HepG2 (cell line): Measurements from ENCODE around the gene NPC2. TPM values are rescaled to one million over a fixed set of nuclear protein-coding genes. Genes with fewer than 3 reads are reported as not detected.

Source experiments
- ATAC-seq: fragments of 200-7000 bp; cut with Tn5 transposase; 3 replicates; pipeline ENCODE4 v1.9.1; 2020; ENCODE audit warnings: mild to moderate bottlenecking, moderate library complexity
- BruUV-seq: library from RNA; stranded (reverse); fragments of 400-500 nt; replicated peaks from 2 replicates; lab custom pipeline; 2021; lab: Mats Ljungman, UMichigan
- CTCF ChIA-PET: fragments of 300-600 bp; formaldehyde crosslinking; extraction: SDS; loops from one replicate; lab custom pipeline; 2021; ENCODE audit warnings: low total read pairs, inconsistent platforms, low intra/inter-chr PET ratio; lab: Yijun Ruan, JAX
- POLR2A ChIA-PET: fragments of 350-600 bp; sonication (Branson Sonifier 250); formaldehyde crosslinking; loops from one replicate; lab custom pipeline; 2020; ENCODE audit warnings: antibody characterized with exemption, inconsistent platforms; lab: Yijun Ruan, JAX
- DNase-seq: peaks from one replicate; pipeline ENCODE4 v3.0.0-alpha.2; 2015; ENCODE audit warnings: low spot score
- FAIRE-seq: peaks from 3 replicates; lab custom pipeline; 2011; peaks lifted over from hg19 to GRCh38; lab: Jason Lieb, UNC
- H2AFZ ChIP-seq: one replicate; pipeline ENCODE4 v1.6.1; 2011; ENCODE audit warnings: low read length, inconsistent platforms
- H3K27ac ChIP-seq: fragments of 300-600 bp; 3 replicates; pipeline ENCODE4 v1.8.0; 2011; ENCODE audit warnings: mixed run types, mild to moderate bottlenecking, mixed read lengths, low read length, inconsistent platforms; ENCODE audit not compliant: insufficient read depth; ENCODE audit errors: extremely low read length
- H3K27me3 ChIP-seq, 2 experiments: fragments of 200-600 bp in 1 of 2; 2 replicates in 1 of 2; 3 replicates in 1 of 2; pipeline versions ENCODE4 v1.6.0 to v1.8.0; 2011; ENCODE audit warnings: low read length in 2 of 2, mild to moderate bottlenecking in 2 of 2, moderate library complexity in 2 of 2, inconsistent platforms in 1 of 2; ENCODE audit not compliant: insufficient read depth in 2 of 2, control insufficient read depth in 1 of 2
- H3K36me3 ChIP-seq, 2 experiments: fragments of 200-600 bp in 1 of 2; replicated peaks in 1 of 2; 2 replicates in 1 of 2; 3 replicates in 1 of 2; pipeline versions ENCODE4 v1.5.1 to v1.8.0; 2011; ENCODE audit warnings: low read length in 2 of 2, inconsistent platforms in 1 of 2; ENCODE audit not compliant: insufficient read depth in 2 of 2, control insufficient read depth in 1 of 2
- H3K4me1 ChIP-seq: 2 replicates; pipeline ENCODE4 v1.5.1; 2012; ENCODE audit warnings: low read length, inconsistent platforms; ENCODE audit not compliant: insufficient read depth
- H3K4me2 ChIP-seq: 2 replicates; pipeline ENCODE4 v1.6.0; 2011; ENCODE audit warnings: low read depth, low read length, inconsistent platforms
- H3K4me3 ChIP-seq, 3 experiments: fragments of 200-600 bp in 1 of 3; sonication (generic), shearing (Covaris generic) in 1 of 3; replicated peaks in 1 of 3; 2 replicates each; pipeline ENCODE4 v1.5.1; 2011 to 2016; ENCODE audit warnings: low read length in 3 of 3, inconsistent platforms in 2 of 3, low read depth in 2 of 3, mild to moderate bottlenecking in 2 of 3, control low read depth in 1 of 3, mixed read lengths in 1 of 3; ENCODE audit not compliant: insufficient read depth in 1 of 3
- H3K79me2 ChIP-seq: one replicate; pipeline ENCODE4 v1.6.1; 2011; ENCODE audit warnings: low read length, inconsistent platforms; ENCODE audit not compliant: insufficient read depth
- H3K9ac ChIP-seq: 2 replicates; pipeline ENCODE4 v1.6.0; 2011; ENCODE audit warnings: mild to moderate bottlenecking, low read depth, low read length, inconsistent platforms; ENCODE audit not compliant: insufficient read depth
- H3K9me3 ChIP-seq: 2 replicates; pipeline ENCODE4 v1.5.1; 2012; ENCODE audit warnings: mild to moderate bottlenecking, low read length
- H4K20me1 ChIP-seq: 2 replicates; pipeline ENCODE4 v1.6.0; 2011; ENCODE audit warnings: inconsistent platforms, mild to moderate bottlenecking, low read length, moderate library complexity; ENCODE audit not compliant: insufficient read depth
- CCDC6 ChIP-seq: sonication (generic); formaldehyde crosslinking; IDR thresholded peaks from 2 replicates; pipeline ENCODE4 v1.8.1; 2022; ENCODE audit warnings: mild to moderate bottlenecking, missing genetic modification reagents, moderate library complexity
- JUND ChIP-seq: sonication (generic); formaldehyde crosslinking; IDR thresholded peaks from 2 replicates; pipeline ENCODE4 v1.8.0; 2022; ENCODE audit warnings: mild to moderate bottlenecking, missing genetic modification reagents
- MBNL3 ChIP-seq: fragments of 250-450 bp; sonication (Bioruptor Pico); conservative IDR thresholded peaks from 2 replicates; pipeline ENCODE4 v1.8.0; 2022; ENCODE audit warnings: mild to moderate bottlenecking, inconsistent platforms
- MTF1 ChIP-seq: sonication (generic); formaldehyde crosslinking; IDR thresholded peaks from 2 replicates; pipeline ENCODE4 v1.5.0; 2020; ENCODE audit warnings: missing genetic modification reagents
- SNAPC2 ChIP-seq: sonication (generic); formaldehyde crosslinking; IDR thresholded peaks from 2 replicates; pipeline ENCODE4 v1.8.1; 2022; ENCODE audit warnings: mild to moderate bottlenecking, missing genetic modification reagents
- YY1 ChIP-seq: IDR thresholded peaks from 2 replicates; pipeline ENCODE4 v1.6.1; 2011; ENCODE audit warnings: low read length, low read depth, moderate library complexity, mild to moderate bottlenecking; ENCODE audit not compliant: insufficient read depth, insufficient replicate concordance
- ZNF772 ChIP-seq: sonication (generic); formaldehyde crosslinking; IDR thresholded peaks from 2 replicates; pipeline ENCODE4 v1.5.0; 2020; ENCODE audit warnings: mild to moderate bottlenecking, missing genetic modification reagents
- WGBS: methylation state at CpG from one replicate; pipeline ENCODE4 v1.1.6; 2017; ENCODE audit warnings: low lambda C conversion rate; 5-methylcytosine and 5-hydroxymethylcytosine counted together
- in situ Hi-C: cut with HindIII; loops from 2 replicates; pipeline ENCODE4 v1.10.0; 2017; ENCODE audit warnings: low pct_unique_long_range_greater_than_20kb; ENCODE audit not compliant: extremely low pct_ligation_motif_present
- intact Hi-C: fragments of 100-400 bp; cut with micrococcal nuclease; formaldehyde crosslinking; loops from one replicate; pipeline ENCODE4 v1.10.0; 2022; ENCODE audit not compliant: unreplicated experiment
- polyA plus RNA-seq, 8 experiments: library from polyadenylated mRNA; depleted of rRNA in 3 of 8; stranded (reverse) in 7 of 8; unstranded in 1 of 8; fragments of >200 nt; fragmentation: Illumina TruSeq in 4 of 8; extraction: Trizol in 4 of 8; gene quantifications; 2 replicates each; pipeline versions ENCODE4 v1.2.1 to v1.2.3, GENCODE V29; 2011 to 2016; ENCODE audit warnings: low read depth in 4 of 8, missing spikeins in 1 of 8, mixed read lengths in 1 of 8; ENCODE audit not compliant: insufficient read depth in 1 of 8
- total RNA-seq, 5 experiments: library from RNA; depleted of rRNA; stranded (reverse); fragments of >200 nt; fragmentation: Illumina TruSeq; extraction: Trizol; gene quantifications; 2 replicates each; pipeline ENCODE4 v1.2.3, GENCODE V29; 2016; ENCODE audit warnings: low read depth in 1 of 5
- TF ChIP-seq, protein P1 (sequence below): sonication (generic); formaldehyde crosslinking; IDR thresholded peaks from 2 replicates; pipeline ENCODE4 v1.5.0; 2020; ENCODE audit warnings: mild to moderate bottlenecking, missing genetic modification reagents

The NPC2 gene
- total and polyA plus RNA-seq, 2 of the 13 experiments (the other 11 are each of a cell fraction or from before 2014, with no cell fraction given): 132 to 164 TPM

DNA sequence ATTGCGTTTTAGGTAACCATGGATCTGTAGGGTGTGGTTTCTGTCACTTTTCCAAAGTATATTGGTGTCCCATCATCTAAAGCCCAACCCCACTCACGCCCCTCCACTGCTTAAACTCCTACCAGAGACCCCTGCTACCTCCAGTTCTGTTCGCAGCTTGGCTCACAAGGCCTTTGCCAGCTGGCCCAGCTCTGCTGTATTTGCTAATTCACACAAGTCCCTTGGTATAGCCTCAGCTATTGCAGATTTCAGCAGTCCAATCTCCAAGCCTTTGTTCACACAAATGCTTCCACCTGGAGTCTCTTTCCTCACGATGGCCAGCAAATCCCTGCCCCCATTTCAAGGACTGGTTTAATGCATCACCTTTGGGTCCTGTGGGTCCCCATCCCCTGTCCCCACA, 24.6 kb upstream of the NPC2 start:
- Histone ChIP-seq H3K27me3 (no peaks in the 10 kb centered on the region; a peak in 4 of 5 replicates), H2AFZ (no peak overlapping the region), H3K4me2 (no peak overlapping the region), H3K9ac (no peak overlapping the region), H3K4me1 (peaks cover 29% of the 10 kb centered on the region), H4K20me1 (no peaks in the 10 kb centered on the region), H3K27ac (no peak overlapping the region), H3K4me3 (no peak overlapping the region), H3K79me2 (no peaks in the 10 kb centered on the region), H3K9me3 (no peaks in the 10 kb centered on the region), H3K36me3 (no peaks in the 10 kb centered on the region)
- WGBS: 9% methylated on average over 4 of the region's 4 CpGs
- ChIA-PET CTCF (no interaction called here), POLR2A (interaction anchor here (1.1 kb wide), 1 partner anchor 24 kb away, joined by 4 read pairs; the partner anchor contains the start of genes ISCA2 and NPC2)
- in situ Hi-C loops: no loop called here
- intact Hi-C loops: no loop called here
- FAIRE-seq (no peak), DNase-seq (no peak), ATAC-seq (no peak)
- no TSS peak for BruUV-seq
- no peak for TF ChIP-seq JUND (CRISPR knock-in tag)
- no peak for TF ChIP-seq MTF1 (CRISPR knock-in tag)
- no peak for TF ChIP-seq MBNL3 (CRISPR knock-in tag)
- no peak for TF ChIP-seq ZNF772
- TF ChIP-seq CCDC6 (CRISPR knock-in tag): no peak
- TF ChIP-seq SNAPC2: no peak
- TF ChIP-seq, protein P1, sequence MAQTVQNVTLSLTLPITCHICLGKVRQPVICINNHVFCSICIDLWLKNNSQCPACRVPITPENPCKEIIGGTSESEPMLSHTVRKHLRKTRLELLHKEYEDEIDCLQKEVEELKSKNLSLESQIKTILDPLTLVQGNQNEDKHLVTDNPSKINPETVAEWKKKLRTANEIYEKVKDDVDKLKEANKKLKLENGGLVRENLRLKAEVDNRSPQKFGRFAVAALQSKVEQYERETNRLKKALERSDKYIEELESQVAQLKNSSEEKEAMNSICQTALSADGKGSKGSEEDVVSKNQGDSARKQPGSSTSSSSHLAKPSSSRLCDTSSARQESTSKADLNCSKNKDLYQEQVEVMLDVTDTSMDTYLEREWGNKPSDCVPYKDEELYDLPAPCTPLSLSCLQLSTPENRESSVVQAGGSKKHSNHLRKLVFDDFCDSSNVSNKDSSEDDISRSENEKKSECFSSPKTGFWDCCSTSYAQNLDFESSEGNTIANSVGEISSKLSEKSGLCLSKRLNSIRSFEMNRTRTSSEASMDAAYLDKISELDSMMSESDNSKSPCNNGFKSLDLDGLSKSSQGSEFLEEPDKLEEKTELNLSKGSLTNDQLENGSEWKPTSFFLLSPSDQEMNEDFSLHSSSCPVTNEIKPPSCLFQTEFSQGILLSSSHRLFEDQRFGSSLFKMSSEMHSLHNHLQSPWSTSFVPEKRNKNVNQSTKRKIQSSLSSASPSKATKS (CRISPR knock-in tag): no peak
- no peak for TF ChIP-seq YY1
